ENCODE measurements around the gene PTPN3.

The PTPN3 gene

DNA sequence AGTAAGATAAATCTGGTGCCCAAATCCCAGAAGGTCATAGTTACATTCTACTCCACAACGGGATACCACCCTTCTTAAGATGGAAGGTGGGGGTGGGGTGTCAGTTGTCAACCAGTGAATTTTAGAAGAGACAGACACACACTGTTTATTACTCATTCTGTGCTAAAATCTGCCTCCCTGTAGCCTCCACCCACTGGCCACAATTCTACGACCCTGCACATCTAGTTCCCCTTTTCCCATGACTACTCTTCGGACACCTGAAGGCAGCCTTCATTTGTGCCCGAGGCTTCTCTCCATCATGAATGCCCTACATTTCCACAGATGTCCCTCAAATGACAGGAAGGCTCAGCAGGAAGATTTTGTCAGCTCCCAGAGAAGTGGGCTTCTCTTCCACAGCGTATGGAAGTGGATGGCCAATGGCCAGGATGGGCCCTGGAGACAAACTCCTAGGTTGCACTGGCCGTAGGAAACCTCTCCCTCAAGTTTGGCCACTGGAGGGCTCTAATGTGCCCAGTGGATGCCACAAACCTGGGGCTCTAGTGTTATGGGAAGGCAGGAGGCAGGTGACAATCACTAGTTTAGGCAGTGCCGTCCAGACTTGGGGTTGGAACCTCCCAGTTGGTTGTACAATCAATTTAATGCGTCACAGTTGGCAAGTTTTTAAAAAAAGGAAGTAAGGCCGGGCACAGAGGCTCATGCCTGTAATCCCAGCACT, 46.6 kb downstream of the PTPN3 start:
- Histone ChIP-seq H3K36me3 (ENCODE audit: low read length) (no peaks in the 10 kb centered on the region), H3K9me3 (ENCODE audit: insufficient read depth, low read length) (no peaks in the 10 kb centered on the region), H3K4me3 (ENCODE audit: insufficient read depth, low read length, poor library complexity, severe bottlenecking) (no peak overlapping the region), H3K27me3 (ENCODE audit: low read length) (no peaks in the 10 kb centered on the region), H4K20me1 (ENCODE audit: low read depth, low read length) (no peaks in the 10 kb centered on the region), H3K27ac (ENCODE audit: low read depth, low read length) (no peak overlapping the region), H3K79me2 (ENCODE audit: insufficient read depth, low read length) (no peaks in the 10 kb centered on the region), H3K4me2 (ENCODE audit: low read depth, low read length, poor library complexity, severe bottlenecking) (no peak overlapping the region), H2AFZ (ENCODE audit: low read depth, low read length, severe bottlenecking) (no peak overlapping the region), H3K9ac (ENCODE audit: low read length) (no peak overlapping the region), H3F3A (ENCODE audit: insufficient read depth) (no peaks in the 10 kb centered on the region), H3K9me2 (replicated peaks; ENCODE audit: insufficient read depth, low read length) (no peaks in the 10 kb centered on the region)
- TF ChIP-seq EZH2phosphoT487 (conservative IDR thresholded peaks at IDR 0.05; ENCODE audit: low read length): no peak
- TF ChIP-seq, protein P1, sequence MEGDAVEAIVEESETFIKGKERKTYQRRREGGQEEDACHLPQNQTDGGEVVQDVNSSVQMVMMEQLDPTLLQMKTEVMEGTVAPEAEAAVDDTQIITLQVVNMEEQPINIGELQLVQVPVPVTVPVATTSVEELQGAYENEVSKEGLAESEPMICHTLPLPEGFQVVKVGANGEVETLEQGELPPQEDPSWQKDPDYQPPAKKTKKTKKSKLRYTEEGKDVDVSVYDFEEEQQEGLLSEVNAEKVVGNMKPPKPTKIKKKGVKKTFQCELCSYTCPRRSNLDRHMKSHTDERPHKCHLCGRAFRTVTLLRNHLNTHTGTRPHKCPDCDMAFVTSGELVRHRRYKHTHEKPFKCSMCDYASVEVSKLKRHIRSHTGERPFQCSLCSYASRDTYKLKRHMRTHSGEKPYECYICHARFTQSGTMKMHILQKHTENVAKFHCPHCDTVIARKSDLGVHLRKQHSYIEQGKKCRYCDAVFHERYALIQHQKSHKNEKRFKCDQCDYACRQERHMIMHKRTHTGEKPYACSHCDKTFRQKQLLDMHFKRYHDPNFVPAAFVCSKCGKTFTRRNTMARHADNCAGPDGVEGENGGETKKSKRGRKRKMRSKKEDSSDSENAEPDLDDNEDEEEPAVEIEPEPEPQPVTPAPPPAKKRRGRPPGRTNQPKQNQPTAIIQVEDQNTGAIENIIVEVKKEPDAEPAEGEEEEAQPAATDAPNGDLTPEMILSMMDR (IDR thresholded peaks at IDR 0.05; ENCODE audit: insufficient read depth, low read length, poor library complexity, severe bottlenecking): no peak

DNA sequence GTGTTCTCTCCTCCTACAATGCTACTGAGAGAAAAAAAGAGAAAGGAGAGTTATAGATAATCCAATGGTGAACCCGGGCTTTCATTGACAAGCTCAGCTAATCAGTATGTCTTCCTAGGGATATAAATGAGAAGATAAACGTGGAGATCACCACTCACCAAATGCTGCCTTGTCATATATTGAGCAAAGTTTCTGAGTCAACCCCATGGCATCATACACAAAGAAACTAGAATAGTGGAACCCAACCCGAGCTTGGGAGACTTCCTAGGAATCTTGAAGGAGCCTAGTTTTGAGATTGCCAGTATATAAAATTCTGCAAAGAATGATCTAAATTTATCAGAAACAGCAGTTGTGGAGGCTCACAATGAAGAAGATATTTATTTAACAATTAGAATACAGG, 47.8 kb downstream of the PTPN3 start:
- H3K4me2 ChIP-seq (ENCODE audit: low read depth, low read length, poor library complexity, severe bottlenecking): no peak overlapping the region
- no peak overlapping the region for H3K27ac ChIP-seq (ENCODE audit: low read depth, low read length)

GRCh38 chr9:109449036-109449798, 48.9 kb downstream of the PTPN3 start:
- no peak for TF ChIP-seq EZH2phosphoT487 (conservative IDR thresholded peaks at IDR 0.05; ENCODE audit: low read length)
- TF ChIP-seq, protein P1 (IDR thresholded peaks at IDR 0.05; ENCODE audit: insufficient read depth, low read length, poor library complexity, severe bottlenecking): no peak
- no peaks in the 10 kb centered on the region for H3F3A ChIP-seq (ENCODE audit: insufficient read depth)
- no peak overlapping the region for H3K4me2 ChIP-seq (ENCODE audit: low read depth, low read length, poor library complexity, severe bottlenecking)
- H4K20me1 ChIP-seq (ENCODE audit: low read depth, low read length): no peaks in the 10 kb centered on the region
- no peaks in the 10 kb centered on the region for H3K36me3 ChIP-seq (ENCODE audit: low read length)
- H3K27ac ChIP-seq (ENCODE audit: low read depth, low read length): no peak overlapping the region
- no peaks in the 10 kb centered on the region for H3K9me3 ChIP-seq (ENCODE audit: insufficient read depth, low read length)
- H3K9me2 ChIP-seq (replicated peaks; ENCODE audit: insufficient read depth, low read length): no peaks in the 10 kb centered on the region
- no peak overlapping the region for H3K4me3 ChIP-seq (ENCODE audit: insufficient read depth, low read length, poor library complexity, severe bottlenecking)
- H3K27me3 ChIP-seq (ENCODE audit: low read length): no peaks in the 10 kb centered on the region
- H2AFZ ChIP-seq (ENCODE audit: low read depth, low read length, severe bottlenecking): no peak overlapping the region
- no peak overlapping the region for H3K9ac ChIP-seq (ENCODE audit: low read length)
- H3K79me2 ChIP-seq (ENCODE audit: insufficient read depth, low read length): no peaks in the 10 kb centered on the region

More for the DNA sequence above, 47.8 kb downstream of the PTPN3 start:
- no peaks in the 10 kb centered on the region for H3K79me2 ChIP-seq (ENCODE audit: insufficient read depth, low read length)
- H3K9ac ChIP-seq (ENCODE audit: low read length): no peak overlapping the region
- H4K20me1 ChIP-seq (ENCODE audit: low read depth, low read length): no peaks in the 10 kb centered on the region
- no peaks in the 10 kb centered on the region for H3K36me3 ChIP-seq (ENCODE audit: low read length)
- TF ChIP-seq, protein P1 (IDR thresholded peaks at IDR 0.05; ENCODE audit: insufficient read depth, low read length, poor library complexity, severe bottlenecking): no peak
- no peak for TF ChIP-seq EZH2phosphoT487 (conservative IDR thresholded peaks at IDR 0.05; ENCODE audit: low read length)
- H3K9me3 ChIP-seq (ENCODE audit: insufficient read depth, low read length): no peaks in the 10 kb centered on the region
- no peaks in the 10 kb centered on the region for H3F3A ChIP-seq (ENCODE audit: insufficient read depth)
- no peak overlapping the region for H3K4me3 ChIP-seq (ENCODE audit: insufficient read depth, low read length, poor library complexity, severe bottlenecking)
- no peaks in the 10 kb centered on the region for H3K27me3 ChIP-seq (ENCODE audit: low read length)
- H3K9me2 ChIP-seq (replicated peaks; ENCODE audit: insufficient read depth, low read length): no peaks in the 10 kb centered on the region
- H2AFZ ChIP-seq (ENCODE audit: low read depth, low read length, severe bottlenecking): no peak overlapping the region

Measured in SU-DHL-6 (cell line).